ENCODE measurements around the gene GSG1L.

GRCh38 chr16:27932542-27933135, 130.9 kb downstream of the GSG1L start:
- no peak for TF ChIP-seq EZH2 (IDR thresholded peaks at IDR 0.05; ENCODE audit: borderline replicate concordance, low read depth, low read length)
- no peak for TF ChIP-seq FOSL1 (tag; conservative IDR thresholded peaks at IDR 0.05)
- no peak for TF ChIP-seq POLR2A (conservative IDR thresholded peaks at IDR 0.05)
- TF ChIP-seq ZNF175 (CRISPR knock-in tag; IDR thresholded peaks at IDR 0.05; ENCODE audit: low read depth): no peak
- TF ChIP-seq ZKSCAN8 (CRISPR knock-in tag; IDR thresholded peaks at IDR 0.05): no peak
- no peak for TF ChIP-seq HNRNPK (IDR thresholded peaks at IDR 0.05; ENCODE audit: low read depth, low read length, poor library complexity, severe bottlenecking)
- TF ChIP-seq EGR1 (conservative IDR thresholded peaks at IDR 0.05): no peak
- no peak for TF ChIP-seq BRCA1 (IDR thresholded peaks at IDR 0.05)
- no peak for TF ChIP-seq BRCA1 (CRISPR knock-in tag; IDR thresholded peaks at IDR 0.05)
- TF ChIP-seq, protein P1, sequence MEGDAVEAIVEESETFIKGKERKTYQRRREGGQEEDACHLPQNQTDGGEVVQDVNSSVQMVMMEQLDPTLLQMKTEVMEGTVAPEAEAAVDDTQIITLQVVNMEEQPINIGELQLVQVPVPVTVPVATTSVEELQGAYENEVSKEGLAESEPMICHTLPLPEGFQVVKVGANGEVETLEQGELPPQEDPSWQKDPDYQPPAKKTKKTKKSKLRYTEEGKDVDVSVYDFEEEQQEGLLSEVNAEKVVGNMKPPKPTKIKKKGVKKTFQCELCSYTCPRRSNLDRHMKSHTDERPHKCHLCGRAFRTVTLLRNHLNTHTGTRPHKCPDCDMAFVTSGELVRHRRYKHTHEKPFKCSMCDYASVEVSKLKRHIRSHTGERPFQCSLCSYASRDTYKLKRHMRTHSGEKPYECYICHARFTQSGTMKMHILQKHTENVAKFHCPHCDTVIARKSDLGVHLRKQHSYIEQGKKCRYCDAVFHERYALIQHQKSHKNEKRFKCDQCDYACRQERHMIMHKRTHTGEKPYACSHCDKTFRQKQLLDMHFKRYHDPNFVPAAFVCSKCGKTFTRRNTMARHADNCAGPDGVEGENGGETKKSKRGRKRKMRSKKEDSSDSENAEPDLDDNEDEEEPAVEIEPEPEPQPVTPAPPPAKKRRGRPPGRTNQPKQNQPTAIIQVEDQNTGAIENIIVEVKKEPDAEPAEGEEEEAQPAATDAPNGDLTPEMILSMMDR (IDR thresholded peaks at IDR 0.05 in 2 of 3, conservative IDR thresholded peaks at IDR 0.05 in 1 of 3; ENCODE audit: insufficient read depth in 2 of 3, low read depth in 1 of 3, low read length in 3 of 3): no peak
- TF ChIP-seq KDM5B (IDR thresholded peaks at IDR 0.05; ENCODE audit: insufficient replicate concordance, low read depth, low read length): no peak
- TF ChIP-seq REST (IDR thresholded peaks at IDR 0.05; ENCODE audit: borderline replicate concordance): no peak
- no peak for TF ChIP-seq REST (CRISPR knock-in tag; IDR thresholded peaks at IDR 0.05; ENCODE audit: low read depth)

All from K562 (cell line).